Activated naive CD8-positive, alpha-beta T cell (primary cell): ENCODE data around the gene MAN1C1.

ENCODE experiments used
- H3K27ac Mint-ChIP-seq: one replicate; pipeline ENCODE4 v1.8.0; 2021; ENCODE audit warnings: mixed read lengths
- H3K27me3 Mint-ChIP-seq: one replicate; pipeline ENCODE4 v1.8.0; 2021; ENCODE audit warnings: mixed read lengths
- H3K36me3 Mint-ChIP-seq: one replicate; pipeline ENCODE4 v1.8.0; 2021; ENCODE audit warnings: mixed read lengths
- H3K4me1 Mint-ChIP-seq: one replicate; pipeline ENCODE4 v1.8.0; 2021; ENCODE audit warnings: low read depth, mixed read lengths
- H3K4me3 Mint-ChIP-seq: one replicate; pipeline ENCODE4 v1.8.0; 2021; ENCODE audit warnings: mild to moderate bottlenecking, mixed read lengths
- H3K9me3 Mint-ChIP-seq: one replicate; pipeline ENCODE4 v1.8.0; 2021; ENCODE audit warnings: low read depth, mixed read lengths

The MAN1C1 gene

DNA sequence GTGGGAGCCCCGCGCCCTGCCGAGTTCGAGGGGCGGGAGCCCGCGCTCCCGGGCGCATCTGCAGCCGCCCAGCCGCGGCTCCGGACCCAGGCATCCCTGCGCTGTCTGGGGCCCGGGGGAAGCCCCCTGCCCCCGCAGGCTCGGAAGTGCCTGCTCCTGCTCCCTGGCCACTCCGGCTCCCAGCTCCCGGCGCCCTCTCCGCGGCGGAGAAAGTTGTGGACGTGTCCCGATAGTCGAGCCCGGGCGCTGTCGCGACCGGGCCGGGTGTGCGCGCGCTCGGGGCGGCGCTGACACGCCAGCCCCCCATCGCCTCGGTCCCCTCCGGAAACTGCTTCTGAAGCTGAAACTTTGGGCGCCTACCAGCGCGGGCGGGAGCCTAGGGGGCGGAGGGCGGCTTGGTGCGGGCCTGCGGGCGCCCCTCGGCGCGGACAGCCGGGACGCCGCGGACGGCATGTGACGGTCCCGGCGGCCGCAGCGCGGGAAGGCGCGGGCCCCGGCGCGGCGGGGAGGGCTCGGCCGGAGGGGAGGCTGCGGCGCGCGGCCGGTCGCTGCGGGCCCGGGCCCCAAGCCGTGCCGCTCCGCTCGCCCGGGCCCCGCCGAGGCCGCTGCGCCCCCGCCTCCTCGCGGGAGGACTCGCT, 515 bp downstream of the MAN1C1 start:
- Mint-ChIP-seq H3K9me3 (no peaks in the 10 kb centered on the region), H3K4me3 (peak overlapping the region; percentile 33), H3K27me3 (no peaks in the 10 kb centered on the region), H3K4me1 (peaks cover 59% of the 10 kb centered on the region), H3K36me3 (no peaks in the 10 kb centered on the region), H3K27ac (no peak overlapping the region)

GRCh38 chr1:25617625-25618432, 1.2 kb downstream of the MAN1C1 start:
- H3K4me1 Mint-ChIP-seq = peaks cover 66% of the 10 kb centered on the region
- no peaks in the 10 kb centered on the region for H3K9me3 Mint-ChIP-seq
- no peaks in the 10 kb centered on the region for H3K27me3 Mint-ChIP-seq
- peak overlapping the region; percentile 94 for H3K27ac Mint-ChIP-seq
- no peaks in the 10 kb centered on the region for H3K36me3 Mint-ChIP-seq
- peak overlapping the region; percentile 92 for H3K4me3 Mint-ChIP-seq

DNA sequence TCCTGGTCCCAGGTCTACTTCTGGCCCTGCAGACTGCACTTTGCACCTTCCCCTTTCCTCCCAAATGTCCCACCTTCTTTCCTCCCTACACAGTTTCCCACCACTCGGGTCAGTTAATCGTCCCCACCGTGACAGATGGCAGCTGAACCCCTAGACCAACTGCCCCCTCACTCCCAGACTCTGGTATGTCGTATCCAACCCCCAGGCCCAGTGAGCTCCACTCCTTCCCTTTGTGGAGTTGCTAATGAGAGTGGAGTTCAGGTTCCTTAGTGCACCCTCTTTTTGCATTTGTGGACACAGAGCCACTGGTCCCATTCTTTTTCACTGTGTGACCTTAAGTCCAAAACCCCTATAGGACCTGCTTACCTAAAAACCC, 1.8 kb downstream of the MAN1C1 start:
- Mint-ChIP-seq H3K27me3 (no peaks in the 10 kb centered on the region), H3K27ac (peak overlapping the region; percentile 94), H3K9me3 (no peaks in the 10 kb centered on the region)

GRCh38 chr1:25619101-25619890, 2.7 kb downstream of the MAN1C1 start:
- peak overlapping the region; percentile 94 for H3K27ac Mint-ChIP-seq
- H3K4me1 Mint-ChIP-seq = peaks cover 79% of the 10 kb centered on the region
- peak overlapping the region; percentile 92 for H3K4me3 Mint-ChIP-seq
- H3K9me3 Mint-ChIP-seq = no peaks in the 10 kb centered on the region
- H3K27me3 Mint-ChIP-seq = no peaks in the 10 kb centered on the region
- H3K36me3 Mint-ChIP-seq = no peaks in the 10 kb centered on the region

More for the DNA sequence above, 1.8 kb downstream of the MAN1C1 start:
- no peaks in the 10 kb centered on the region for H3K36me3 Mint-ChIP-seq
- H3K4me3 Mint-ChIP-seq = peak overlapping the region; percentile 92
- peaks cover 72% of the 10 kb centered on the region for H3K4me1 Mint-ChIP-seq

DNA sequence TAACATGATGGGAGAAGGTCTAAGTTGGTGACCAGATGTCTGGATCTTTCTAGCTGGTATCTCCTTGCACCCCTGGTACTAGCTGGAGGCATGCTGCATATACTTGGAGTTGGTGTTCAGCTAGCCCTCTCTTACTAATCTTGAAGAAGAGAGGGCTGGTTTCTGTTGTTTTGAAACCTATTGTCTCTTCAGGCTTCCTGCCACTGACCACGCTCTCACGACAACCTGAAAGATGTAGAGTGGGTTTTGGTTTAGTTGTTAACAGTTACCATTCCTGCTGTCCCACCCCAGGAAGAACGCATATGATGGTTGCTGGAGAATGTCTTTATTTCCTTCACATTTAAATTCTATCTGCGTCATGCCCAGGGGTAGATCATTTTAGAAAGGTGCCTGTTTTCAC, 3.6 kb downstream of the MAN1C1 start:
- no peaks in the 10 kb centered on the region for H3K27me3 Mint-ChIP-seq
- H3K4me3 Mint-ChIP-seq = peak overlapping the region; percentile 92
- no peaks in the 10 kb centered on the region for H3K9me3 Mint-ChIP-seq
- H3K27ac Mint-ChIP-seq = peak overlapping the region; percentile 94
- H3K36me3 Mint-ChIP-seq = peaks cover 2% of the 10 kb centered on the region
- H3K4me1 Mint-ChIP-seq = peaks cover 77% of the 10 kb centered on the region

- Mint-ChIP-seq H3K27ac (peak overlapping the region; percentile 94), H3K9me3 (no peaks in the 10 kb centered on the region), H3K36me3 (peaks cover 4% of the 10 kb centered on the region), H3K4me1 (peaks cover 75% of the 10 kb centered on the region), H3K4me3 (peak overlapping the region; percentile 92), H3K27me3 (no peaks in the 10 kb centered on the region)
Measured at GRCh38 chr1:25620701-25621350, 4.2 kb downstream of the MAN1C1 start.

DNA sequence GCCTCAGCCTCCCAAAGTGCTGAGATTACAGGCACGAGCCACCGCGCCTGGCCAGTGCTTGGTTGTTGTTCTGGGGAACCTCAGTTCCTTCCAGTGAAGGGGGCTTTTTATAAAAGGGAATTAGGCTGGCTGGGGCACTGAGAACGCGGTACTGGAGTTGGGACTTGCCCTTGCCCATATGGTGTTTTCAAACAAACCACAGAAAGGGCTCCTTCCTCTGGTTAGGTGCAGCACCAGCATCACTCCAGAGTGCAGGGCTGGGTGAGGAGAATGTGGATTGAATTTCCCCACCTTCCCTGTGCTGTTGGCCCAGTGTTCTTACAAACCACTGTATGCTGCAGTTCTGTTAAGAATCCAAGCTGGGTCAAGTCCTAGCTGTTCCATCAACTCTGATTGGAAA, 5.3 kb downstream of the MAN1C1 start:
- peaks cover 81% of the 10 kb centered on the region for H3K4me1 Mint-ChIP-seq
- H3K9me3 Mint-ChIP-seq = no peaks in the 10 kb centered on the region
- H3K4me3 Mint-ChIP-seq = peak overlapping the region; percentile 92
- H3K36me3 Mint-ChIP-seq = peaks cover 7% of the 10 kb centered on the region
- H3K27me3 Mint-ChIP-seq = no peaks in the 10 kb centered on the region
- H3K27ac Mint-ChIP-seq = peak overlapping the region; percentile 94

DNA sequence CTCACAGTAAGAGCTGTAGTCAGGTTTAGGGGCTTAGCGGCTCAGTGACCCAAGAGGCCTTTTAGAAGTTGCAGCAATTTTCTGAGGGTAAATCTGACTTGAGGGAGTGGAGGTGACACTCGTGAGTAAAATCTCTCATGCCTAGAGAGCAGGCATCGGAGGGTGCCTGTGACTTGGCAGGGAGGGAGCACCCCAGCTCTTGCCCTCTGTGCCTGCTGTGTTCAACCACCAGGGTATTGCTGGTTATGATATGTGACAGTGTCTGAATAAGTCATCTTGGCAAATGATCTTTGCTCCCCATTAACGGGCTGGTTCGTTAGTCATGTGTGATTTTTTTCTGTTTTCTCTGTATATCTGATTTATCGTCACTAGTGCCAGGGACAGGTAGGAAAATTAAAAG, 5.9 kb downstream of the MAN1C1 start:
- Mint-ChIP-seq H3K27me3 (no peaks in the 10 kb centered on the region), H3K9me3 (no peaks in the 10 kb centered on the region), H3K27ac (peak overlapping the region; percentile 14), H3K4me3 (peak overlapping the region; percentile 92), H3K36me3 (peaks cover 7% of the 10 kb centered on the region), H3K4me1 (peaks cover 88% of the 10 kb centered on the region)

GRCh38 chr1:25623007-25623406, 6.4 kb downstream of the MAN1C1 start:
- H3K4me1 Mint-ChIP-seq = peaks cover 89% of the 10 kb centered on the region
- H3K36me3 Mint-ChIP-seq = peaks cover 7% of the 10 kb centered on the region
- no peaks in the 10 kb centered on the region for H3K9me3 Mint-ChIP-seq
- H3K27ac Mint-ChIP-seq = peak overlapping the region; percentile 50
- peak overlapping the region; percentile 92 for H3K4me3 Mint-ChIP-seq
- H3K27me3 Mint-ChIP-seq = no peaks in the 10 kb centered on the region

DNA sequence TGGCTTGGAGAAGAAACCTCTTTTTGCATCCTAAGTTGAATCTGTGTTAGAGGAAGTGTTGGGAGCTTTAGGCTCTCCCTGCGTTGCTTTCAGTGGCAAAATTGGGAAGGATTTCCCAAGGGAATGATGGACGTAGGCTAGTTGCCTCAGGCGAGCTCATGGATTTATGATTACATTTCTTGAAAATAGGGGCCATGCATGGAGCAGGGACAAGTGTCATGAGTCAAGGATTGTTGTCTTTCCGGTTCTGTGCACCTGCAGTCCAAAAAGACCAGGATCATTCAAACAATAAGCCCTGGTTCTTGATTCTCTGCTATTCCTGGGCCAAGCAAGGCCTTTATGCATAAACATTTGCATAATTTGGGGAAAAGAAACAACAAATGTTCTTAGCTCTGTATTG, 7.1 kb downstream of the MAN1C1 start:
- H3K27me3 Mint-ChIP-seq = no peaks in the 10 kb centered on the region
- peaks cover 7% of the 10 kb centered on the region for H3K36me3 Mint-ChIP-seq
- H3K27ac Mint-ChIP-seq = peak overlapping the region; percentile 31
- H3K4me3 Mint-ChIP-seq = peak overlapping the region; percentile 92
- H3K4me1 Mint-ChIP-seq = peaks cover 85% of the 10 kb centered on the region
- no peaks in the 10 kb centered on the region for H3K9me3 Mint-ChIP-seq

DNA sequence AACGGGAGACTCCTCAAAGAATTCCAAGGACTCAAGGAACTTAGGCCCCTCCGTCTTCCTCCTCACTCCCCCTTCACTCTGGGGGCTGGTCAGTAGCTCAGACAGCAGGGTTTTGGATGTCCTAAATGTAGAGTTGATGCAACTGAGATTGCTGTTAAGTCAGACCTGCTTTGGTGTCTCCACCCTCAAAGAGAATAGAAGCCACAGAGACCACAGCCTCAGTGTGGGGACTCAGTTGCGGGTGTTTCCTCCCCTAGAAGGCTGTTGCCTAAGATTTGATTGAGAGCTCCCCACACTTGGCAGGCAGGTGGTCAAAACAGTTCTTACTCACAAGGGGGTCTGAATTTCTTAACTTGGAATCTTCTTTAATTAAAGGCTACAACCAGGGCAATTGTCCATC, 7.6 kb downstream of the MAN1C1 start:
- H3K9me3 Mint-ChIP-seq = no peaks in the 10 kb centered on the region
- H3K27ac Mint-ChIP-seq = peak overlapping the region; percentile 31
- H3K27me3 Mint-ChIP-seq = no peaks in the 10 kb centered on the region
- H3K4me3 Mint-ChIP-seq = peak overlapping the region; percentile 92
- peaks cover 85% of the 10 kb centered on the region for H3K4me1 Mint-ChIP-seq
- peaks cover 7% of the 10 kb centered on the region for H3K36me3 Mint-ChIP-seq

- no peaks in the 10 kb centered on the region for H3K9me3 Mint-ChIP-seq
- no peak overlapping the region for H3K27ac Mint-ChIP-seq
- peaks cover 85% of the 10 kb centered on the region for H3K4me1 Mint-ChIP-seq
- peaks cover 7% of the 10 kb centered on the region for H3K36me3 Mint-ChIP-seq
- no peak overlapping the region for H3K4me3 Mint-ChIP-seq
- H3K27me3 Mint-ChIP-seq = no peaks in the 10 kb centered on the region
Measured at GRCh38 chr1:25624604-25625003, 8.0 kb downstream of the MAN1C1 start.

- peaks cover 85% of the 10 kb centered on the region for H3K4me1 Mint-ChIP-seq
Measured at GRCh38 chr1:25626018-25626417, 9.4 kb downstream of the MAN1C1 start.

GRCh38 chr1:25628741-25629421, 12.3 kb downstream of the MAN1C1 start:
- Mint-ChIP-seq H3K36me3 (peaks cover 7% of the 10 kb centered on the region), H3K9me3 (no peaks in the 10 kb centered on the region), H3K27me3 (no peaks in the 10 kb centered on the region), H3K4me1 (peaks cover 82% of the 10 kb centered on the region), H3K4me3 (peak overlapping the region; percentile 40), H3K27ac (peak overlapping the region; percentile 74)

More at GRCh38 chr1:25626018-25626417, 9.4 kb downstream of the MAN1C1 start:
- no peaks in the 10 kb centered on the region for H3K9me3 Mint-ChIP-seq
- H3K36me3 Mint-ChIP-seq = peaks cover 7% of the 10 kb centered on the region
- no peaks in the 10 kb centered on the region for H3K27me3 Mint-ChIP-seq
- no peak overlapping the region for H3K4me3 Mint-ChIP-seq
- peak overlapping the region; percentile 11 for H3K27ac Mint-ChIP-seq
